BE2C (cell line): Measurements from ENCODE around the gene MRLN.

ENCODE experiments used
- DNase-seq: peaks from one replicate; pipeline ENCODE4 v3.0.0-alpha.2; 2020
- H3K27me3 ChIP-seq: fragments of 250-450 bp; sonication (Bioruptor Pico); 2 replicates; pipeline ENCODE4 v1.5.1; 2020; ENCODE audit warnings: mild to moderate bottlenecking
- H3K36me3 ChIP-seq: fragments of 250-450 bp; sonication (Bioruptor Pico); 2 replicates; pipeline ENCODE4 v1.5.1; 2020; ENCODE audit warnings: mild to moderate bottlenecking
- H3K4me1 ChIP-seq: fragments of 250-450 bp; sonication (Bioruptor Pico); 2 replicates; pipeline ENCODE4 v1.5.1; 2020
- H3K4me3 ChIP-seq: 2 replicates; pipeline ENCODE4 v1.5.1; 2011; ENCODE audit warnings: low read depth, low read length
- H3K9me3 ChIP-seq: fragments of 250-450 bp; sonication (Bioruptor Pico); 2 replicates; pipeline ENCODE4 v1.5.1; 2020
- CTCF ChIP-seq: IDR thresholded peaks from 2 replicates; pipeline ENCODE4 v1.5.1; 2012; ENCODE audit warnings: mild to moderate bottlenecking, low read depth, low read length

MRLN gene

DNA sequence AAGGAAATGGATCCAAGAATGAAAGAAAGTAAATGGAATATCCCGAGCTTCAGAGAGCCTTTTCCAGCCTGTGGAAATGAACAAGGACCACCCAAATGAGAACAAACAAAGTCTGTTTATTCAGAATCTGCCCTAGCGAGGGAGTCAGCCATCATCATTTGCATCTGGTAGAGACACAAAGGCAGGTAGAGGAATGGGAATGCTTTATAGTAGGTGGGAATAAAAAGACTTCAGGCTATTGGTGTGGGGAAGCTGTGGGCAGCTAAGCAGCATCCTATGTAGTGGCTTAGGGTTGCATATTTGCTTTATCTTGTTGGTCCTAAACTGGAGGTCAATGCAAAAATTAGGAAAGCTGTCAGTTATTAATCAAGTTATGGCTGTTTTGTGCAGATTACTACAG lies 9.2 kb upstream of the MRLN start:
- no peaks in the 10 kb centered on the region for H3K9me3 ChIP-seq
- DNase-seq = no peak
- no peaks in the 10 kb centered on the region for H3K4me1 ChIP-seq
- H3K36me3 ChIP-seq = no peaks in the 10 kb centered on the region
- no peak for TF ChIP-seq CTCF
- no peaks in the 10 kb centered on the region for H3K27me3 ChIP-seq
- no peak overlapping the region for H3K4me3 ChIP-seq

GRCh38 chr10:59757966-59758365 lies 4.7 kb upstream of the MRLN start:
- H3K4me3 ChIP-seq = no peak overlapping the region
- DNase-seq = no peak

DNA sequence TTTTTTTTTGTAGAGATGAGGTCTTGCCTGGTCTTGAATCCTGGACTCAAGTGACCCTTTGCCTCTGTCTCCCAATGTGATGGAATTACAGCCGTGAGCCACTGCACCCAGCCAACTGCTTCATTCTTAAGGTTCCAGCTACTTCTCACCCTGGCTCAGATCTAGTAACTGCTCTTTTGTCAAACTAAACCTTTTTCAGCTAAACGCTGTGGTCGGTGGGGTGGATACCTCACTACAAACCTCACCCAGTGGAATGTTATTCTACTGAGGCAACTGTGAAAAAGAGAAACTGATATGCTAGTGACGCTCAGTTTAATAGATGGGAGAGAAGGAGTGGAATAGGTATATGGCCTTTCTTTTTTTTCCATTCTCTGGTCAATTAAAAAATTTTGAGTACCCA lies 1.7 kb upstream of the MRLN start:
- Histone ChIP-seq H3K4me3 (no peak overlapping the region), H3K4me1 (no peaks in the 10 kb centered on the region), H3K27me3 (no peaks in the 10 kb centered on the region; the same call in 1 of the 2 replicates), H3K9me3 (no peaks in the 10 kb centered on the region), H3K36me3 (no peaks in the 10 kb centered on the region)
- TF ChIP-seq CTCF = no peak
- DNase-seq = no peak

More at GRCh38 chr10:59757966-59758365, 4.7 kb upstream of the MRLN start:
- no peaks in the 10 kb centered on the region for H3K27me3 ChIP-seq
- TF ChIP-seq CTCF = no peak
- H3K4me1 ChIP-seq = no peaks in the 10 kb centered on the region
- H3K36me3 ChIP-seq = no peaks in the 10 kb centered on the region
- H3K9me3 ChIP-seq = no peaks in the 10 kb centered on the region

DNA sequence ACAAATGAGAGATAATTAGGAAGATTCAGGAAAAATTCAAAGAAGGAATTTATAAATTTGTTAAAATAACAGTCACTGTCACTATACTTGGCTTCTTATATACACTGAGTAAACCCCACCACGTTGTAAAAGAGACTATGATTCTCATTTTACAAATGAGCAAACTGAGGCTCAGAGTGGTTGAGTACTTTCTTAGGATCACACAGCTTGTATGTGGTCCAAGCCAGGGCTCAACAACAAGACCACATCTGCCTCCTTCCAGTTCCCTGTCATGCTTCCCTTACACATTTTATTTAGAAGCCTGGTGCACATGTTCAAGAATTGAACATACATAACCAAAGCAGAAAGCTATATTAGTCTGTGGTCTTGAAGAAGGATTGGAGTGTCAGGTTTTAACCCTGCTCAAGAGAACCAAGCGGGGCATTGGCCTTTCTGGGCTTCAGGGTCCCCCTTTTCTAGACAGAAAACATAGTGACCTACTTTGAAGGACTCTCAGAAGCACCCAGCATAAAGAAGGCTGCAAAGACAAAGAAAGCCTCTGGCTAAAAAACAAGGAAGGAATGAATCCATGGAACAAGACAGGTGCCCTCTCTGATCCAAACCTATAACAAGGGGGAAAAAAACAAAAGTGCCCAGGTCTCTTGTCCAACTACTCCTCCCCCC lies 846 bp downstream of the MRLN start:
- no peak overlapping the region for H3K4me3 ChIP-seq
- H3K36me3 ChIP-seq = no peaks in the 10 kb centered on the region
- H3K27me3 ChIP-seq = no peaks in the 10 kb centered on the region; the same call in 1 of the 2 replicates
- H3K9me3 ChIP-seq = no peaks in the 10 kb centered on the region
- no peaks in the 10 kb centered on the region for H3K4me1 ChIP-seq
- TF ChIP-seq CTCF = no peak
- no peak for DNase-seq

GRCh38 chr10:59750155-59750945 lies 2.9 kb downstream of the MRLN start:
- Histone ChIP-seq H3K27me3 (no peaks in the 10 kb centered on the region; the same call in 1 of the 2 replicates), H3K36me3 (no peaks in the 10 kb centered on the region), H3K9me3 (no peaks in the 10 kb centered on the region), H3K4me1 (no peaks in the 10 kb centered on the region), H3K4me3 (no peak overlapping the region)
- DNase-seq = no peak
- no peak for TF ChIP-seq CTCF

- Histone ChIP-seq H3K4me3 (no peak overlapping the region), H3K27me3 (no peaks in the 10 kb centered on the region; the same call in 1 of the 2 replicates), H3K4me1 (no peaks in the 10 kb centered on the region), H3K36me3 (no peaks in the 10 kb centered on the region), H3K9me3 (no peaks in the 10 kb centered on the region)
- DNase-seq = no peak
- no peak for TF ChIP-seq CTCF
These were observed 4.4 kb downstream of the MRLN start for GRCh38 chr10:59748834-59749233.
